Measurements from ENCODE around the gene FAM83G.

FAM83G gene

DNA sequence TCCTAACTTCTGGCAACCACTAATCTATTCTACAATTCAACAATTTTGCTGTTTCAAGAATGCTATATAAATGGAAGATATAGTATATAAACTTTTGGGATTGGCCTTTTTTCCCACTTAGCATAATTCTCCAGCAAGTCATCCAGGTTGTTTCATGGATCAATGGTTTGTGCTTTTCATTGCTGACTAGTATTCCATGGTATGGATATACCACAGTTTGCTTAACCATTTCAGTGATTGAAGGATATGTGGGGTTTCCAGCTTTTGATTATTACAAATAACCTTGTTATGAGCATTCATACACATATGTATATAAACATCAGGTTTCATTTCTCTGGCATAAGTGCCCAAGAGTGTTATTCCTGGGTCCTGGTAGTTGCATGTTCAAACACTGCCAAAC is 2.1 kb upstream of the FAM83G start:
- DNase-seq, result no peak

GRCh38 chr17:19005789-19006430 is 1.3 kb upstream of the FAM83G start:
- DNase-seq, result no peak

DNA sequence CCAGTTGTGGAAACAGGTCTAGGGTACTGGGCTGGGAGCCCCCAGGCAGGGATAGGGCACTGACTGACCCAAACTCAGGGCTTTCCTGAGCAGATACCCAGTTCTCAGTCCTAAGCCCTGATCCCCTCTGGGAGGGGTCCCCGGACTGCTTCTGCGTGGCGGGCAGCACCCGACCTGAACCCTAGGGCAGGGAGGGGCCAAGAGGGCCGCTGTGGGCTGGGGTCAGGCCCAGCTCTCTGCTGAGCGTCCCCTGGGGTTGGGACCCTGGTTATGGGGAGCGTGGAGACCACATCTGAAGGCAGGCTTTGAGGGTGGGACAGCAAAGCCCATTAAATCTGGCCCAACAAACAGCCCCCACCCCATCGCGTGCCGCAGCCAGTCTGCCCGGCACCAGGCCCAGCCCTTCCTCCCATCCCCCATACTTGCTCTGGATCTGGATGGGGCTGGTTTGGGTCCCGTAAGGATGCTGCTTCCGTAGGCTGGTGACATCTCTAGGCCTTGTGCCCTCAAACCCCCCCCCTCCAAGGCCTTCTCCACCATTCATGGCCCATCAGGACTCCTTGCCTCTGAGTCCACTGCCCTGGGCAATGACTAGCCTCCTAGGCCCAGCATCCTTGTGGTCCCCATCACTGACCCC is 691 bp upstream of the FAM83G start:
- no peak for DNase-seq

- peak; percentile 54 to 66 for DNase-seq
These were observed 782 bp downstream of the FAM83G start for GRCh38 chr17:19003543-19004420.

DNA sequence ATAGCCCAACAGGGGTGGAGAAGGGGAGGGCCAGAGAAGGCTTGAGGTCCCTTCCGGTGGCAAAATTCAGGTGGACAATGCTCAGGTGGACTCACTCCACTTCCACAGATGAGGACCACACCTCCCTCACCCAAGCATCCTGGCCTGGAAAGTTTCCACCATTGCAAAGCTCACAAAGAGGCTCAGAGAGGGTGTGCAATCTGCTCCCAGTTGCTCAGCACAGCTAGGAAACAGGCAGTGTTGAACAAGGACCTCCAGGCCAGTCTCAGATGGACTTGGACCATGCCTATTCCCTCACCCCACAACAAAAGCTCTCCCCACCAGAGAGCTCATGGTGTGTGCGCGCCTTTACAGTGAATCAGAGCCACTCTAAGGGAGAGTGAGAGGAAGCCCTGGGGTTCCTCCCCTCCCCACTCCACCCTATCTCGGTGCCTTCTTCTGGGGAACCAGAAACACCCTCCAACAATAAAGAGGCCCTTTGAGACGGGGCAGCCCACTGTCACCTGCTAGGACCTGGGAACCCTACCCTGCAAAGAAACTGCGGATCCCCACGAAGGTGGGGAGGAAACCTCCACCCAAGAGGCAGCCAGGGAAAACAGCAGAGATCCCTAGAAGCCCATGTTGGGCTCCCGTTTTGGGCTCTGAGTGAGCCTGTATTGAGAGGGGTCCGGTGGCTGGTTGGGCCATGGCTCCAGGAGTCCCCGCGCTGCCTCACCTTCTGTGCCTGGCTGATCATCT is 1.6 kb downstream of the FAM83G start:
- peak in 1 of 2 experiments; percentile 23 for DNase-seq

GRCh38 chr17:19001907-19002590 is 2.5 kb downstream of the FAM83G start:
- DNase-seq, result no peak

- no peak for DNase-seq
These were observed 3.8 kb downstream of the FAM83G start for GRCh38 chr17:19000531-19001325.

DNA sequence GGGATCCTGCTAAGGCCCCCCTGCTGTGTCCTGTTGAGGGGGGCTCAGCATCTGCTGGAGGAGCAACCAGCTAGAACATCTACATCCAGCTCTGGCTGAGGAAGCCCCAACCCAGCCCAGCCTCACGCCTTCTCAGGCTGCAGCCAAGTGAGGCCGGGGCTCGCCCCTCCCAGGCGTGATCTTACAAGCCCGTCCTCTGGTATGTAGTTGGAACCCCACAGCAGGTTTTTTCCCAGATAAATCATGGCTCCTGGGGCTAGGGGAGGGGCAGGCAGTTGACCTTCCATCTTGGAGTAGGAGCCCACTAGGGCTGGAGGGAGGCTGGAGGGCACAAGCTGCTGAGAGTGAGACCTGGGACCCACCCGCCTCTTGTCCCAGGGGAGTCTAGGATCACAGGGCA is 4.7 kb downstream of the FAM83G start:
- DNase-seq, result no peak

GRCh38 chr17:18999394-18999793 is 5.2 kb downstream of the FAM83G start:
- no peak for DNase-seq

- no peak for DNase-seq
These were observed 6.8 kb downstream of the FAM83G start for GRCh38 chr17:18997650-18998196.

- no peak for DNase-seq
These were observed 8.1 kb downstream of the FAM83G start for GRCh38 chr17:18996458-18996857.

- DNase-seq, result no peak
These were observed 9.3 kb downstream of the FAM83G start for GRCh38 chr17:18995220-18995619.

GRCh38 chr17:18994631-18995030 is 9.9 kb downstream of the FAM83G start:
- no peak for DNase-seq

DNA sequence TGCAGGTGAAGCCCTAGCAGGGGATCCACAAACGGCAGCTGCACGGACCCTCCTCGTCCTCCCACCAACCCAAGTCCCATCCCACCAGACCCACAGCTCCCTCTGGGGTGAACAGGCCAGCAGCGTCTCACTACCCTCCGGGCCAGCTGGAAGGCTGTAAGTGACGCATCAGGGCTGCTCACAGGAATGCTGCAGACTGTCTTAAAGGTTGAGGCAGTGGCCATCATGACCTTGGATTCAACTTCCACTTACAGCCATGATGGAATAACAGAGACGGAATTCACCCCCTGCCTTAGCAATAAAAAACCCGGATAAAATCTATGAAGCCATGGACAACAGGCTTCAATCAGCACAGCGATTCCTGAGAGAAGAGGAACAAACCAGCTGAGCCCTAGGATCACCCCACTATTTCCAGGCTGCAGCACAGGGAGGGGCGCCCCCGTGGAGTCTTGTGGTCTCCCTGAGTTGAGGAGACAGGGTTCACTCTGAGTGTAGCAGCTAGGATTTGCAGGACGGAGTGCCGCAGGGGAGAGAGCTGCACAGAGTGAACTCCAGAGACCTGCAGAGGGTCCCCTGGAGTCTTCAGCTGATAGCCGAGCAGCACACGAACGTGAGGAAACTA is 10.5 kb downstream of the FAM83G start:
- DNase-seq, result no peak

GRCh38 chr17:18992454-18993130 is 12.0 kb downstream of the FAM83G start:
- no peak for DNase-seq

- DNase-seq, result no peak
These were observed 12.8 kb downstream of the FAM83G start for GRCh38 chr17:18991531-18992315.

DNA sequence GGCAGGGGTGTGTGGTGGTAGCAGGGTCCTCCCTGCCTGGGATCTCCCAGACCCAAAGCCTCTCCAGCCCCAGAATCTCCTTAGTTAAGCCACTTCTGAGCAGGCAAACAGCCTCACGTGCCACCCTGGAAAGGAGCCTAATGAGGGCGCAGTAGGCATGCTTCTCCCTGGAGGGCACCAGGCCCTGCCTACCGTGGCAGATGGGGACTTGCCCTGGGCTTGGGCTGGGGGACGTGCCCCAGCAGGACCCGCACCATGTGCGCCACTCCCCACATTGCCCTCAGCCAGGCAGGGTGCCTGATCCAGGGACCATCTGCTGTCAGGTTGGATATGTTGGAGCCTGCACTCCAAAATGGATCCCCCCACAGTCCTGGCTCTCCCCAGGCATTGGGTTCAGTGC is 14.2 kb downstream of the FAM83G start:
- no peak for DNase-seq

- no peak for DNase-seq
These were observed 15.9 kb downstream of the FAM83G start for GRCh38 chr17:18988546-18989173.
